ENCODE results near the gene SRPK1. TPM values are rescaled to one million over a fixed set of nuclear protein-coding genes. Genes with fewer than 3 reads are reported as not detected.

The SRPK1 gene
- total RNA-seq, 3 donors from 2014 or later, result 91.3 to 97.8 (median 92.2) TPM

Other genes with a start within 250 kb of the SRPK1 start
- 10 to 100 TPM; 46.5 to 62.3 (median 59.9) TPM for gene FKBP5, start 232.2 kb downstream of the SRPK1 start, total RNA-seq
- under 1 TPM in 2 of 3 donors, not detected in 1; 0.32 to 0.43 TPM for gene ARMC12, start 184.1 kb downstream of the SRPK1 start, total RNA-seq
- gene CLPSL2, start 144.5 kb downstream of the SRPK1 start, total RNA-seq, result not detected
- not detected for gene CLPSL1, start 140.1 kb downstream of the SRPK1 start, total RNA-seq
- gene CLPS, start 123.8 kb downstream of the SRPK1 start, total RNA-seq, result 1 to 10 TPM; 2.1 to 3.5 (median 2.4) TPM
- not detected for gene LHFPL5, start 115.7 kb downstream of the SRPK1 start, total RNA-seq
- gene SLC26A8, start 103.5 kb upstream of the SRPK1 start, total RNA-seq, result not detected
- 10 to 100 TPM; 35.7 to 40.9 (median 38.7) TPM for gene MAPK14, start 106.7 kb upstream of the SRPK1 start, total RNA-seq
- gene MAPK13, start 209.4 kb upstream of the SRPK1 start, total RNA-seq, result 10 to 100 TPM; 33.8 to 61.0 (median 48.4) TPM